Ascending aorta (tissue), 2 donors: ENCODE measurements around the gene GABBR2. TPM values are rescaled to one million over a fixed set of nuclear protein-coding genes. Genes with fewer than 3 reads are reported as not detected.
A peak's percentile ranks its signal among the peaks of the same experiment; 100 is the strongest.
"Not testable (repeated sequence)": the region's sequence is repeated elsewhere in the genome, so short reads cannot be mapped to it uniquely, and the experiment has no call there.

Experiments used
- DNase-seq, 2 donors: peaks; one replicate each; pipeline ENCODE4 v3.0.0-alpha.2; 2019; ENCODE audit warnings: low spot score in 2 of 2
- H3K27ac ChIP-seq, 2 donors: fragments of 200-600 bp; sonication (generic); one replicate each; pipeline ENCODE4 v1.5.1; 2016 to 2017; ENCODE audit warnings: mild to moderate bottlenecking in 1 of 2
- H3K27me3 ChIP-seq: fragments of 200-600 bp; sonication (generic); one replicate; pipeline ENCODE4 v1.5.1; 2017
- H3K36me3 ChIP-seq, 2 donors: fragments of 200-600 bp; sonication (generic); one replicate each; pipeline ENCODE4 v1.5.1; 2016
- H3K4me1 ChIP-seq, 2 donors: fragments of 200-600 bp; sonication (generic); one replicate each; pipeline ENCODE4 v1.5.1; 2016 to 2017; ENCODE audit warnings: mild to moderate bottlenecking in 1 of 2
- H3K4me3 ChIP-seq, 2 donors: fragments of 200-600 bp; sonication (generic); one replicate each; pipeline ENCODE4 v1.5.1; 2016 to 2017; ENCODE audit warnings: mild to moderate bottlenecking in 1 of 2
- H3K9me3 ChIP-seq, 2 donors: fragments of 200-600 bp; sonication (generic); one replicate each; pipeline ENCODE4 v1.5.1; 2016
- intact Hi-C: fragments of 100-400 bp; cut with DNase I; formaldehyde crosslinking; loops from one replicate; pipeline ENCODE4 v1.15.1; 2023
- total RNA-seq: library from RNA; depleted of rRNA; stranded (reverse); fragments of >200 nt; gene quantifications from one replicate; pipeline ENCODE4 v1.1.0, GENCODE V29; 2016
- TF ChIP-seq, protein P1 (sequence below), 3 experiments: fragments of 200-600 bp in 2 of 3; fragments of 450-650 bp in 1 of 3; sonication (generic) in 2 of 3; IDR thresholded peaks; one replicate each; pipeline ENCODE4 v1.5.1; 2016 to 2019; ENCODE audit warnings: antibody characterized with exemption in 3 of 3, mild to moderate bottlenecking in 1 of 3, moderate library complexity in 1 of 3

GABBR2 gene
- total RNA-seq, 1 donor from 2014 or later = not detected

DNA sequence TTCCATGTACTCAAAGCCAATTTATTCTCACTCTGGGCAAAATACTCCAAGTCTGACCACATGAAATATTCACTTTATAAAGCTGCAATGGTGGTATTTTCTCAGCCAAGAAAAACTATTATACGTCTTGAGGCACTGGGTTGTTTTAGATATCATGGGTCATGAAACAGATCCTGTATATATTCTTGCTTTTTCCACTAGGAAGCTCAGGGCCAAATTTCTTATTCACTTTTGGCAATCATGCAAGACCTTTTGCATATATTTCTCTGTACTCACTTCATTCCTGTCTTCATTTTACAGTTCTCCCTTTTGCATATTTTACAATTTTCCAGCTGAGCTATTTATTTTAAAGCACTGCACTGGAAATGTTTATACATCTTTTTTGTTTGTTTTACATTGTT, 49.8 kb downstream of the GABBR2 start:
- Histone ChIP-seq H3K9me3 (no peaks in the 10 kb centered on the region), H3K27me3 (no peaks in the 10 kb centered on the region), H3K4me3 (no peak overlapping the region), H3K27ac (peak overlapping the region in 1 of 2 donors; percentile 5), H3K36me3 (no peaks in the 10 kb centered on the region), H3K4me1 (peaks cover 3 to 10% of the 10 kb centered on the region in 2 donors)
- DNase-seq = no peak
- intact Hi-C loops = no loop called here
- TF ChIP-seq, protein P1, sequence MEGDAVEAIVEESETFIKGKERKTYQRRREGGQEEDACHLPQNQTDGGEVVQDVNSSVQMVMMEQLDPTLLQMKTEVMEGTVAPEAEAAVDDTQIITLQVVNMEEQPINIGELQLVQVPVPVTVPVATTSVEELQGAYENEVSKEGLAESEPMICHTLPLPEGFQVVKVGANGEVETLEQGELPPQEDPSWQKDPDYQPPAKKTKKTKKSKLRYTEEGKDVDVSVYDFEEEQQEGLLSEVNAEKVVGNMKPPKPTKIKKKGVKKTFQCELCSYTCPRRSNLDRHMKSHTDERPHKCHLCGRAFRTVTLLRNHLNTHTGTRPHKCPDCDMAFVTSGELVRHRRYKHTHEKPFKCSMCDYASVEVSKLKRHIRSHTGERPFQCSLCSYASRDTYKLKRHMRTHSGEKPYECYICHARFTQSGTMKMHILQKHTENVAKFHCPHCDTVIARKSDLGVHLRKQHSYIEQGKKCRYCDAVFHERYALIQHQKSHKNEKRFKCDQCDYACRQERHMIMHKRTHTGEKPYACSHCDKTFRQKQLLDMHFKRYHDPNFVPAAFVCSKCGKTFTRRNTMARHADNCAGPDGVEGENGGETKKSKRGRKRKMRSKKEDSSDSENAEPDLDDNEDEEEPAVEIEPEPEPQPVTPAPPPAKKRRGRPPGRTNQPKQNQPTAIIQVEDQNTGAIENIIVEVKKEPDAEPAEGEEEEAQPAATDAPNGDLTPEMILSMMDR (IDR thresholded peaks at IDR 0.05) = no peak

DNA sequence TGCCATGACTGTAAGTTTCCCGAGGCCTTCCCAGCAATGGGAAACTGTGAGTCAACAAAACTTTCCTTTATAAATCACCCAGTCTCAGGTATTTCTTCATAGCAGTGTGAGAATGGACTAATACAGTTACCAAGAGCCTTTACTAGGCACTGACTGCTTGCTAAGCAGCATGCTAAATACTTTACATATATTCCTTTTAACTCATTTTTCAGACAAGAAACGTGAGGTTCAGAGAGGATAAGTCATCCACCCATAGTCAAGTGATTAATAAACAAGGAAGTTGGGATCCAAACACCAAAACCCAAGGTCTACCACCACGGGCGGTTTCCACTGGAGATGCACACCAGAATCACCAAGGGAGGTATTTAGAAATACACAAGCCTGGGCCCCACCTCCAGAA, 50.8 kb downstream of the GABBR2 start:
- Histone ChIP-seq H3K27ac (no peak overlapping the region), H3K4me1 (peaks cover 3 to 10% of the 10 kb centered on the region in 2 donors), H3K27me3 (no peaks in the 10 kb centered on the region), H3K4me3 (no peak overlapping the region), H3K36me3 (no peaks in the 10 kb centered on the region), H3K9me3 (no peaks in the 10 kb centered on the region)
- intact Hi-C loops = no loop called here
- TF ChIP-seq, protein P1 (IDR thresholded peaks at IDR 0.05) = no peak
- DNase-seq = no peak

DNA sequence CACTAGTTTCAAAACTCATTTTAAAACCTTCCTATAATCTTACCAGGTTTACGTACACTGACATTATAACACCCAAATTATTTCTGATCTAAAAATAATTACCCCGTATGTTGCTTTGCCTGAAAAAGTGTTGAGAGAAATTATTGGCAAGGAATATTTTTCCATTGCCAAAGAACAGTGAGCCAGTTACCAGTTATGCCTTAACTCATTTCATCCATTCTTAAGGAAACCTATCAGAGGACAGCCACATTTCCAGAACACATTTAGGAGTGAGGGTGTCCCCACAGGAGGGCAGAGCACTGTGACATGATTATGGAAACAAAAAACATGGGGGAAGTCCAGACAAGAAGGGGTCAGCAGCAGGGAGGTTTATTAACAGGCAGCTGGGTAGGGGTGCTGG, 52.2 kb downstream of the GABBR2 start:
- no peaks in the 10 kb centered on the region for H3K36me3 ChIP-seq

DNA sequence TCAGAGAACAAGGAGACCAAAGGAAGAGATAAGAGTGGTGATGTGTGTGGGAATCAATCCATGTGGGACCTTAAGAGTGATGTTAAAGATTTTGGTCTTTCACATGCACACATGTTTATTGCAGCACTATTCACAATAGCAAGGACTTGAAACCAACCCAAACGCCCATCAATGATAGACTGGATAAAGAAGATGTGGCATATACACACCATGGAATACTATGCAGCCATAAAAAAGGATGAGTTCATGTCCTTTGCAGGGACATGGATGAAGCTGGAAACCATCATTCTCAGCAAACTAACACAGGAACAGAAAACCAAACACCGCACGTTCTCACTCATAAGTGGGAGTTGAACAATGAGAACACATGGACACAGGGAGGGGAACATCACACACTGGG, 53.3 kb downstream of the GABBR2 start:
- intact Hi-C loops, H3K36me3 ChIP-seq, H3K27me3 ChIP-seq, H3K9me3 ChIP-seq, DNase-seq, H3K27ac ChIP-seq, H3K4me3 ChIP-seq: not testable (repeated sequence)
- H3K4me1 ChIP-seq = peaks cover 3 to 10% of the 10 kb centered on the region in 2 donors

More for the DNA sequence above, 52.2 kb downstream of the GABBR2 start:
- Histone ChIP-seq H3K27me3 (no peaks in the 10 kb centered on the region), H3K4me1 (peaks cover 3 to 10% of the 10 kb centered on the region in 2 donors), H3K9me3 (no peaks in the 10 kb centered on the region), H3K27ac (no peak overlapping the region), H3K4me3 (no peak overlapping the region)
- TF ChIP-seq, protein P1 (IDR thresholded peaks at IDR 0.05) = no peak
- DNase-seq = no peak
- intact Hi-C loops = no loop called here

DNA sequence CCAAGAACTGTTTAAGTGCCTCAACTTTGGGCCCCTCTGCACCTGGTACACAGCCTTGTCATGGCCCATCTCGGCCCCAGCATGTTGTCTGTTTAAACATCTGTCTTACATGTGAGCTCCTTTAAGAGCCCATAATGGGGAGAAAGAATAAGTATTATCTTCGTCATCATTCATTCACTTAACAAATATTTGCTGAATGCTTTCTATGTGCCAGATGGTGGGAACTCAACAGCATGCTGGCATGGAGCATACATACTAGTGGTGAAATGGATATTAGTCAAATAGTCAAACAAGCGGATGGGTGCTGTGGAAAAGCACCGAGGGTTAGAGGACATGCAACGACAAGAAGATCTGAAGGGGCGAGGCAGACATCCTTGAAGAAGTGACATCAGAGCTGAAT, 54.5 kb downstream of the GABBR2 start:
- H3K27me3 ChIP-seq = no peaks in the 10 kb centered on the region
- peaks cover 3 to 10% of the 10 kb centered on the region in 2 donors for H3K4me1 ChIP-seq
- no peak overlapping the region for H3K27ac ChIP-seq
- no peak overlapping the region for H3K4me3 ChIP-seq
- intact Hi-C loops = no loop called here
- no peaks in the 10 kb centered on the region for H3K36me3 ChIP-seq
- TF ChIP-seq, protein P1 (IDR thresholded peaks at IDR 0.05) = no peak
- no peaks in the 10 kb centered on the region for H3K9me3 ChIP-seq
- no peak for DNase-seq

DNA sequence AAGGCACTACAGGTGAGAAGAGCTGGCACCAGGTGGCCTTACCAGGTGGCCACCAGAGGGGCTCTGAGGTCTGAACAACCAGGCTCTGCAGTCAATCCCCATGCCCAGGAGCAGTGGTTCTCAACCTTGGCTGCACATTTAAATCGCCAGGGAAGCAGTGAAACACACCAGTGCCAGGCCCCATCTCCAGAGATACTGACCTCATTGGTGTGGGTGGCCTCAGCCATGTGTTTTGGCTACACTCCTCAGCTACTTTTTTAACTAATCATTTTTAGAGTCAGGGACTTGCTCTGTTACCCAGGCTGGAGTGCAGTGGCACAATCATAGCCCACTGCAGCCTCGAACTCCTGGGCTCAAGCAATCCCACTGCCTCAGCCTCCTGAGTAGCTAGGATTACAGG, 56.0 kb downstream of the GABBR2 start:
- Histone ChIP-seq H3K27ac (no peak overlapping the region), H3K36me3 (no peaks in the 10 kb centered on the region), H3K4me3 (no peak overlapping the region), H3K9me3 (no peaks in the 10 kb centered on the region), H3K4me1 (peaks cover 0 to 3% of the 10 kb centered on the region in 2 donors), H3K27me3 (no peaks in the 10 kb centered on the region)
- DNase-seq = no peak
- TF ChIP-seq, protein P1 (IDR thresholded peaks at IDR 0.05) = no peak
- intact Hi-C loops = no loop called here
